ENCODE measurements around the gene CDH4. TPM values are rescaled to one million over a fixed set of nuclear protein-coding genes. Genes with fewer than 3 reads are reported as not detected.

The CDH4 gene
- total RNA-seq, 2 donors from 2014 or later: 0.05 to 2.2 TPM

GRCh38 chr20:61668771-61669503 lies 416.9 kb downstream of the CDH4 start:
- Histone ChIP-seq H3K9me3 (no peaks in the 10 kb centered on the region), H3K27me3 (replicated peaks; ENCODE audit: insufficient read depth) (no peaks in the 10 kb centered on the region), H3K36me3 (no peaks in the 10 kb centered on the region), H3K4me3 (no peak overlapping the region), H3K27ac (no peak overlapping the region), H3K4me1 (replicated peaks) (no peaks in the 10 kb centered on the region)
- intact Hi-C loops (cut with DNase I): no loop called here
- WGBS: 94% methylated on average over 20 of the region's 20 CpGs
- TF ChIP-seq POLR2A (IDR thresholded peaks at IDR 0.05) (no peak), CTCF (IDR thresholded peaks at IDR 0.05) (no peak), POLR2AphosphoS5 (IDR thresholded peaks at IDR 0.05) (no peak)
- no peak for DNase-seq (ENCODE audit: low spot score)

GRCh38 chr20:61670274-61670673 lies 418.2 kb downstream of the CDH4 start:
- no peaks in the 10 kb centered on the region for H3K9me3 ChIP-seq
- no peaks in the 10 kb centered on the region for H3K4me1 ChIP-seq (replicated peaks)
- no peak overlapping the region for H3K27ac ChIP-seq
- no peak overlapping the region for H3K4me3 ChIP-seq
- no peaks in the 10 kb centered on the region for H3K36me3 ChIP-seq
- no peaks in the 10 kb centered on the region for H3K27me3 ChIP-seq (replicated peaks; ENCODE audit: insufficient read depth)
- DNase-seq (ENCODE audit: low spot score): no peak
- TF ChIP-seq POLR2AphosphoS5 (IDR thresholded peaks at IDR 0.05): no peak
- no peak for TF ChIP-seq POLR2A (IDR thresholded peaks at IDR 0.05)
- TF ChIP-seq CTCF (IDR thresholded peaks at IDR 0.05): no peak
- intact Hi-C loops (cut with DNase I): no loop called here
- WGBS: 84% methylated on average over 3 of the region's 3 CpGs

- H3K27me3 ChIP-seq (replicated peaks; ENCODE audit: insufficient read depth): no peaks in the 10 kb centered on the region
- 95% methylated on average over 3 of the region's 3 CpGs for WGBS
- intact Hi-C loops (cut with DNase I): no loop called here
- no peaks in the 10 kb centered on the region for H3K9me3 ChIP-seq
- no peak for TF ChIP-seq POLR2A (IDR thresholded peaks at IDR 0.05)
- no peak for TF ChIP-seq POLR2AphosphoS5 (IDR thresholded peaks at IDR 0.05)
- no peak for TF ChIP-seq CTCF (IDR thresholded peaks at IDR 0.05)
- DNase-seq (ENCODE audit: low spot score): no peak
- H3K36me3 ChIP-seq: no peaks in the 10 kb centered on the region
- H3K27ac ChIP-seq: no peak overlapping the region
- no peaks in the 10 kb centered on the region for H3K4me1 ChIP-seq (replicated peaks)
- no peak overlapping the region for H3K4me3 ChIP-seq
Observed at GRCh38 chr20:61671559-61671958, 419.5 kb downstream of the CDH4 start.

- no peaks in the 10 kb centered on the region for H3K27me3 ChIP-seq (replicated peaks; ENCODE audit: insufficient read depth)
- no peaks in the 10 kb centered on the region for H3K4me1 ChIP-seq (replicated peaks)
- H3K27ac ChIP-seq: no peak overlapping the region
- DNase-seq (ENCODE audit: low spot score): no peak
- no peaks in the 10 kb centered on the region for H3K36me3 ChIP-seq
- no peaks in the 10 kb centered on the region for H3K9me3 ChIP-seq
- TF ChIP-seq POLR2AphosphoS5 (IDR thresholded peaks at IDR 0.05): no peak
- TF ChIP-seq CTCF (IDR thresholded peaks at IDR 0.05): no peak
- no peak for TF ChIP-seq POLR2A (IDR thresholded peaks at IDR 0.05)
- intact Hi-C loops (cut with DNase I): no loop called here
- 66% methylated on average over 17 of the region's 17 CpGs for WGBS
- H3K4me3 ChIP-seq: no peak overlapping the region
Observed at GRCh38 chr20:61673152-61673847, 421.2 kb downstream of the CDH4 start.

GRCh38 chr20:61674121-61674520 lies 422.1 kb downstream of the CDH4 start:
- WGBS: 59% methylated on average over 11 of the region's 11 CpGs
- TF ChIP-seq POLR2A (IDR thresholded peaks at IDR 0.05) (no peak), CTCF (IDR thresholded peaks at IDR 0.05) (no peak), POLR2AphosphoS5 (IDR thresholded peaks at IDR 0.05) (no peak)
- intact Hi-C loops (cut with DNase I): no loop called here
- Histone ChIP-seq H3K27me3 (replicated peaks; ENCODE audit: insufficient read depth) (no peaks in the 10 kb centered on the region), H3K4me3 (no peak overlapping the region), H3K36me3 (no peaks in the 10 kb centered on the region), H3K9me3 (no peaks in the 10 kb centered on the region), H3K27ac (no peak overlapping the region), H3K4me1 (replicated peaks) (no peaks in the 10 kb centered on the region)
- DNase-seq (ENCODE audit: low spot score): no peak

Data from prostate gland (tissue), 2 donors.